HG02759 (cell line): ENCODE measurements around the gene JAZF1.
A peak's percentile ranks its signal among the peaks of the same experiment; 100 is the strongest.

Experiments
- ATAC-seq: cut with Tn5 transposase; IDR thresholded peaks from one replicate; pipeline ENCODE4 v1.9.1; 2021; ENCODE audit warnings: mild to moderate bottlenecking, moderate library complexity; ENCODE audit not compliant: unreplicated experiment

JAZF1 gene

GRCh38 chr7:28192786-28193585 lies 12.4 kb upstream of the JAZF1 start:
- ATAC-seq = no peak

- ATAC-seq = no peak
Observed at GRCh38 chr7:28191751-28192150, 11.2 kb upstream of the JAZF1 start.

- ATAC-seq = no peak
Observed at GRCh38 chr7:28191184-28191583, 10.6 kb upstream of the JAZF1 start.

- ATAC-seq = no peak
Observed at GRCh38 chr7:28190077-28190710, 9.6 kb upstream of the JAZF1 start.

GRCh38 chr7:28187012-28187411 lies 6.4 kb upstream of the JAZF1 start:
- ATAC-seq = no peak

- no peak for ATAC-seq
Observed at GRCh38 chr7:28183627-28184026, 3.0 kb upstream of the JAZF1 start.

- no peak for ATAC-seq
Observed at GRCh38 chr7:28182071-28182471, 1.5 kb upstream of the JAZF1 start.

- no peak for ATAC-seq
Observed at GRCh38 chr7:28181416-28181815, 821 bp upstream of the JAZF1 start.

GRCh38 chr7:28180031-28180363 lies 598 bp downstream of the JAZF1 start:
- no peak for ATAC-seq

- ATAC-seq = peak; percentile 72
Observed at GRCh38 chr7:28179120-28180030, 1.2 kb downstream of the JAZF1 start.

- ATAC-seq = no peak
Observed at GRCh38 chr7:28178599-28178998, 2.0 kb downstream of the JAZF1 start.

- ATAC-seq = no peak
Observed at GRCh38 chr7:28177836-28178235, 2.8 kb downstream of the JAZF1 start.

- ATAC-seq = no peak
Observed at GRCh38 chr7:28176645-28177044, 4.0 kb downstream of the JAZF1 start.

- no peak for ATAC-seq
Observed at GRCh38 chr7:28176174-28176573, 4.4 kb downstream of the JAZF1 start.

GRCh38 chr7:28174901-28175661 lies 5.5 kb downstream of the JAZF1 start:
- ATAC-seq = no peak

GRCh38 chr7:28174442-28174841 lies 6.2 kb downstream of the JAZF1 start:
- no peak for ATAC-seq

GRCh38 chr7:28173531-28173930 lies 7.1 kb downstream of the JAZF1 start:
- no peak for ATAC-seq

- ATAC-seq = no peak
Observed at GRCh38 chr7:28172958-28173357, 7.6 kb downstream of the JAZF1 start.

- no peak for ATAC-seq
Observed at GRCh38 chr7:28170701-28171100, 9.9 kb downstream of the JAZF1 start.

GRCh38 chr7:28169230-28169629 lies 11.4 kb downstream of the JAZF1 start:
- no peak for ATAC-seq
